Stimulated activated CD8-positive, alpha-beta memory T cell treated with anti-CD3 and anti-CD28 coated beads, Interleukin-7, amount 100 ng/mL, for 24 hours (primary cell): ENCODE data around the gene ATP2A3.

ENCODE experiments used
- DNase-seq: peaks from one replicate; pipeline ENCODE4 v3.0.0-alpha.2; 2020; ENCODE audit warnings: low read depth

ATP2A3 gene

GRCh38 chr17:3910420-3911270, 53.6 kb downstream of the ATP2A3 start:
- DNase-seq: no peak

- no peak for DNase-seq
Observed at GRCh38 chr17:3909257-3909656, 55.0 kb downstream of the ATP2A3 start.

- no peak for DNase-seq
Observed at GRCh38 chr17:3907483-3908216, 56.6 kb downstream of the ATP2A3 start.

- no peak for DNase-seq
Observed at GRCh38 chr17:3906881-3907280, 57.4 kb downstream of the ATP2A3 start.

GRCh38 chr17:3905017-3905520, 59.2 kb downstream of the ATP2A3 start:
- DNase-seq: no peak

GRCh38 chr17:3904501-3904900, 59.7 kb downstream of the ATP2A3 start:
- no peak for DNase-seq

- DNase-seq: no peak
Observed at GRCh38 chr17:3903881-3904290, 60.4 kb downstream of the ATP2A3 start.

- DNase-seq: no peak
Observed at GRCh38 chr17:3903051-3903825, 61.0 kb downstream of the ATP2A3 start.

GRCh38 chr17:3900646-3901045, 63.6 kb downstream of the ATP2A3 start:
- DNase-seq: no peak

- DNase-seq: no peak
Observed at GRCh38 chr17:3897731-3898130, 66.5 kb downstream of the ATP2A3 start.

- DNase-seq: no peak
Observed at GRCh38 chr17:3896968-3897235, 67.3 kb downstream of the ATP2A3 start.

- no peak for DNase-seq
Observed at GRCh38 chr17:3896108-3896967, 67.9 kb downstream of the ATP2A3 start.

- no peak for DNase-seq
Observed at GRCh38 chr17:3895354-3895753, 68.9 kb downstream of the ATP2A3 start.

GRCh38 chr17:3894911-3895343, 69.3 kb downstream of the ATP2A3 start:
- DNase-seq: no peak

GRCh38 chr17:3894188-3894587, 70.0 kb downstream of the ATP2A3 start:
- no peak for DNase-seq

GRCh38 chr17:3893720-3894116, 70.5 kb downstream of the ATP2A3 start:
- no peak for DNase-seq

- DNase-seq: peak; percentile 76
Observed at GRCh38 chr17:3893003-3893719, 71.1 kb downstream of the ATP2A3 start, which contains the start of gene CAMKK1. CAMKK1 (minus strand) TSS chr17:3893053; CDS start chr17:3885687, 7,366 bp downstream.

GRCh38 chr17:3892095-3892998, 71.9 kb downstream of the ATP2A3 start:
- peak; percentile 34 for DNase-seq

- DNase-seq: no peak
Observed at GRCh38 chr17:3891626-3892094, 72.6 kb downstream of the ATP2A3 start.

GRCh38 chr17:3890878-3891219, 73.4 kb downstream of the ATP2A3 start:
- no peak for DNase-seq
